ENCODE results near the gene DCTN3.

GRCh38 chr9:34576597-34577399 lies 43.5 kb downstream of the DCTN3 start:
- TF ChIP-seq CTCF (conservative IDR thresholded peaks at IDR 0.05; ENCODE audit: low read depth, low read length) (no peak), POLR2A (IDR thresholded peaks at IDR 0.05; ENCODE audit: low read depth, low read length) (no peak), MXI1 (IDR thresholded peaks at IDR 0.05; ENCODE audit: borderline replicate concordance, low read depth, low read length) (no peak), RFX5 (IDR thresholded peaks at IDR 0.05; ENCODE audit: low read depth, low read length) (no peak), SMC3 (IDR thresholded peaks at IDR 0.05; ENCODE audit: low read depth, low read length) (no peak), MAFK (IDR thresholded peaks at IDR 0.05; ENCODE audit: low read depth, low read length) (no peak), NFE2L2 (IDR thresholded peaks at IDR 0.05; ENCODE audit: low read depth, low read length) (no peak), RAD21 (IDR thresholded peaks at IDR 0.05; ENCODE audit: low read length) (no peak), CEBPB (IDR thresholded peaks at IDR 0.05; ENCODE audit: low read depth, low read length) (no peak), USF2 (IDR thresholded peaks at IDR 0.05; ENCODE audit: low read depth, low read length) (no peak), CHD1 (IDR thresholded peaks at IDR 0.05; ENCODE audit: low read depth, low read length) (no peak), ELK1 (IDR thresholded peaks at IDR 0.05; ENCODE audit: borderline replicate concordance, low read depth, low read length) (no peak)

Data from IMR-90 (cell line).